ENCODE measurements around the gene CALHM3. TPM values are rescaled to one million over a fixed set of nuclear protein-coding genes. Genes with fewer than 3 reads are reported as not detected.
A peak's percentile ranks its signal among the peaks of the same experiment; 100 is the strongest.

Gene CALHM3
- polyA plus RNA-seq, 1 donor (not counting 4 experiments of a cell fraction or from before 2014, with no cell fraction given): not detected

DNA sequence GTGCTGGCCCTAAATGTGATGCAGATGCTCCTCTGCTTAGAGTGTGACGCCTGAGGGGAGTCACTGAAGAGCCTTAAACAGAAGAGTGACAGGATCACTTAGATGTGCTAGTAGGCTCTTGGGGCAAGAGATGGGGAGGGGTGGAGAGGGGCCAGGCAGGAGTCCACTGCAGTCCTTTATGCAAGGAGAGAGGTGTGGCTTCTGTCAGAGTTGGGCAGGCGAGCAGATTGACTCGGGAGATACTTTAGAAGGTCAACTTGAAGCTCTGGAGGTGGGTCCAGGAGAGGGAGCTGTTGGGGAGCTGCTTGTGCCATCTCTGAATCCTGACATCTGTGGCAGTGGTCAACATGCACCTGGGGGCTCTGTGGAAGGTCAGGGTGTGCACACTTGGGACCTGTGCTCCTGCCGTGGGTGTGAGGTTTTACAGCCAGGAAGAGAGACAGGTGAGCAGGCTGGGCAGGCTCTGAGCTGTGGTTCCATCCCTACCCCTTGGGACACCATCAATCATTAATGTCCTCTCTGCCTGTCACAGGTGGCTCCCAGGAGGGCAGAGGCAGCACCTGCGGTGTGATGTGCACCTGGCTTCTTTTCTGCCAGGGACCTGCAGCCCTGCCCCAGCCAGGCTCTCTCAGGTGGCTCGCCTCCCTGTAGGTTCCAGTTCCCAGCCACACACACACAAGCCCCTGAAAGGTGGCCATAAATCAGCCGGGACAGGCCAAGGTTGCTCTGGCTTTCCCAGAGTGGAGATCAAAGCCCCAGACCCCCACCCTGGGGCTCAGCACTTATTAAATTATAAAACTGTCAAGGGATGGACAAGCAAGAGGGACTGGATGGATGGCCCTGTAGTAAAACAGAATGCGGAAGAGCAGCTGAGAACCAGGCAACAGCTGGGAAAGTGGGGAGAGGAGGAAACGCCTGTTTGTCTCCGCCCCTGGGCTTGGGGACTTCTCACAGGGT lies 28.5 kb upstream of the CALHM3 start:
- FAIRE-seq (no peak), DNase-seq (ENCODE audit: low read depth, low spot score) (no peak)
- Histone ChIP-seq H3K27ac (ENCODE audit: control insufficient read depth, insufficient read depth, low read length) (no peak overlapping the region), H3K4me2 (ENCODE audit: control insufficient read depth, extremely low read depth, insufficient read depth, low read depth, low read length) (no peak overlapping the region), H3K79me2 (ENCODE audit: control insufficient read depth, insufficient read depth, low read length) (no peaks in the 10 kb centered on the region), H3K9me1 (ENCODE audit: control insufficient read depth, extremely low read depth, insufficient read depth, low read length) (no peaks in the 10 kb centered on the region), H3K4me1 (ENCODE audit: control insufficient read depth, extremely low read depth, insufficient read depth, low read length) (no peaks in the 10 kb centered on the region), H3K9me3 (ENCODE audit: control insufficient read depth, low read depth, low read length) (no peaks in the 10 kb centered on the region), H4K20me1 (ENCODE audit: control insufficient read depth, extremely low read depth, insufficient read depth, low read length) (no peaks in the 10 kb centered on the region), H3K36me3 (ENCODE audit: control insufficient read depth in 2 of 2, extremely low read depth in 1 of 2, insufficient read depth in 2 of 2, low read length in 2 of 2) (no peaks in the 10 kb centered on the region), H3K4me3 (ENCODE audit: control insufficient read depth in 2 of 3, extremely low read depth in 1 of 3, insufficient read depth in 2 of 3, low read depth in 1 of 3, low read length in 3 of 3) (no peak overlapping the region), H2AFZ (ENCODE audit: control insufficient read depth, low read length) (no peak overlapping the region), H3K27me3 (ENCODE audit: control insufficient read depth, extremely low read depth, insufficient read depth, low read length) (peaks cover 27% of the 10 kb centered on the region), H3K9ac (ENCODE audit: control insufficient read depth, extremely low read depth, insufficient read depth, low read length) (no peak overlapping the region)
- dilution Hi-C loops (cut with MboI; ENCODE audit: extremely low pct_ligation_motif_present, low sequenced_read_pairs): no loop called here
- TF ChIP-seq CTCF (optimal IDR thresholded peaks at IDR 0.05 in 1 of 3, IDR thresholded peaks at IDR 0.05 in 1 of 3, conservative IDR thresholded peaks at IDR 0.05 in 1 of 3; ENCODE audit: extremely low read depth in 1 of 3, insufficient read depth in 2 of 3, low read length in 3 of 3): peak in 1 of 3 experiments; percentile 18
- TF ChIP-seq EZH2 (IDR thresholded peaks at IDR 0.05; ENCODE audit: low read length): no peak

GRCh38 chr10:103506061-103506460 lies 27.0 kb upstream of the CALHM3 start:
- Histone ChIP-seq H3K4me1 (ENCODE audit: control insufficient read depth, extremely low read depth, insufficient read depth, low read length) (no peaks in the 10 kb centered on the region), H3K79me2 (ENCODE audit: control insufficient read depth, insufficient read depth, low read length) (no peaks in the 10 kb centered on the region), H3K27me3 (ENCODE audit: control insufficient read depth, extremely low read depth, insufficient read depth, low read length) (peaks cover 27% of the 10 kb centered on the region), H3K4me3 (ENCODE audit: control insufficient read depth in 2 of 3, extremely low read depth in 1 of 3, insufficient read depth in 2 of 3, low read depth in 1 of 3, low read length in 3 of 3) (no peak overlapping the region), H3K36me3 (ENCODE audit: control insufficient read depth in 2 of 2, extremely low read depth in 1 of 2, insufficient read depth in 2 of 2, low read length in 2 of 2) (no peaks in the 10 kb centered on the region), H3K9me1 (ENCODE audit: control insufficient read depth, extremely low read depth, insufficient read depth, low read length) (no peaks in the 10 kb centered on the region), H3K9ac (ENCODE audit: control insufficient read depth, extremely low read depth, insufficient read depth, low read length) (no peak overlapping the region), H3K4me2 (ENCODE audit: control insufficient read depth, extremely low read depth, insufficient read depth, low read depth, low read length) (no peak overlapping the region), H3K27ac (ENCODE audit: control insufficient read depth, insufficient read depth, low read length) (no peak overlapping the region), H2AFZ (ENCODE audit: control insufficient read depth, low read length) (no peak overlapping the region), H4K20me1 (ENCODE audit: control insufficient read depth, extremely low read depth, insufficient read depth, low read length) (no peaks in the 10 kb centered on the region), H3K9me3 (ENCODE audit: control insufficient read depth, low read depth, low read length) (no peaks in the 10 kb centered on the region)
- DNase-seq (ENCODE audit: low read depth, low spot score): no peak
- no peak for TF ChIP-seq EZH2 (IDR thresholded peaks at IDR 0.05; ENCODE audit: low read length)
- no peak for TF ChIP-seq CTCF (optimal IDR thresholded peaks at IDR 0.05 in 1 of 3, IDR thresholded peaks at IDR 0.05 in 1 of 3, conservative IDR thresholded peaks at IDR 0.05 in 1 of 3; ENCODE audit: extremely low read depth in 1 of 3, insufficient read depth in 2 of 3, low read length in 3 of 3)
- dilution Hi-C loops (cut with MboI; ENCODE audit: extremely low pct_ligation_motif_present, low sequenced_read_pairs): no loop called here
- no peak for FAIRE-seq
